ENCODE measurements around the gene NF2. TPM values are rescaled to one million over a fixed set of nuclear protein-coding genes. Genes with fewer than 3 reads are reported as not detected.

Gene NF2
- total RNA-seq, 1 experiment from 2014 or later: 113 TPM

- Histone ChIP-seq H3K9me2 (replicated peaks; ENCODE audit: low read length) (no peaks in the 10 kb centered on the region), H3F3A (ENCODE audit: low read length, unreplicated experiment) (no peaks in the 10 kb centered on the region), H3K4me2 (ENCODE audit: low read length) (no peak overlapping the region), H3K79me2 (ENCODE audit: low read length) (no peaks in the 10 kb centered on the region), H3K27me3 (ENCODE audit: low read length) (no peaks in the 10 kb centered on the region), H3K27ac (ENCODE audit: low read length) (no peak overlapping the region), H3K4me1 (ENCODE audit: insufficient read depth, low read length) (no peaks in the 10 kb centered on the region), H3K9me3 (ENCODE audit: low read length) (no peaks in the 10 kb centered on the region), H2AFZ (ENCODE audit: low read length) (no peak overlapping the region), H3K9ac (ENCODE audit: low read length) (no peak overlapping the region), H4K20me1 (ENCODE audit: low read length) (no peaks in the 10 kb centered on the region), H3K4me3 (ENCODE audit: low read length) (no peak overlapping the region), H3K36me3 (ENCODE audit: low read depth, low read length) (peaks cover 8% of the 10 kb centered on the region; the same call in 1 of the 2 replicates)
- TF ChIP-seq CTCF (conservative IDR thresholded peaks at IDR 0.05; ENCODE audit: low read depth, low read length): no peak
- TF ChIP-seq EZH2phosphoT487 (IDR thresholded peaks at IDR 0.05; ENCODE audit: borderline replicate concordance, low read length): no peak
- no peak for TF ChIP-seq EZH2 (IDR thresholded peaks at IDR 0.05; ENCODE audit: low read length, unreplicated experiment)
- DNase-seq (no peak), ATAC-seq (no peak)
- CTCF ChIA-PET: no interaction called here
- intact Hi-C loops (cut with micrococcal nuclease): no loop called here
- BruUV-seq (replicated peaks): no TSS peak
- POLR2A ChIA-PET (ENCODE audit: unreplicated experiment): interaction anchor here (0.6 kb wide), 1 partner anchor 312 kb away, joined by 3 read pairs; no protein-coding TSS in a partner anchor
These were observed 88.9 kb downstream of the NF2 start for GRCh38 chr22:29692327-29692640.

DNA sequence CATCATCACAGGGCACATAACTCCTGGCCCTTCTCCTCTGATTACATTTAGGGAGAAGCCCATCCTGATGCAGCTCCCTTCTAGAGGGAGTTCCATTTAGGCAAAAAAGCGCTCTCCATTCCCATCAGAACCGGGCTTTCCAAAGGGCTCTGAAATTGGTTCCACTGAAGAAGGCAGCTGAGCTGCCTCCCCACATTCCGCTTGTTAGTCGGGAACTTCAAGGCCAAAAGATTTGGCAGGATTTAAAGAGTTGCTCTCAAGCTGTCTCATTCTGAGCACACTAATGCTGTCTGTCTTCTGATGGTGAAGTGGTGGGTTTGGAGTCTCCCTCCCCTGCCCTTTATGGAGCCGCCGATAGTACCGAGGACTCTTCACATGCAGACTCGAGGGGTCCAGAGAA is 89.7 kb downstream of the NF2 start:
- no peak overlapping the region for H3K4me2 ChIP-seq (ENCODE audit: low read length)
- ChIA-PET POLR2A (ENCODE audit: unreplicated experiment) (interaction anchor here (0.7 kb wide), 1 partner anchor 744 kb away, joined by 3 read pairs; no protein-coding TSS in a partner anchor), CTCF (interaction anchor here (0.9 kb wide), 1 partner anchor 312 kb away, joined by 3 read pairs; no protein-coding TSS in a partner anchor)
- peaks cover 5% of the 10 kb centered on the region; the same call in 1 of the 2 replicates for H3K36me3 ChIP-seq (ENCODE audit: low read depth, low read length)
- H3F3A ChIP-seq (ENCODE audit: low read length, unreplicated experiment): no peaks in the 10 kb centered on the region
- H3K9ac ChIP-seq (ENCODE audit: low read length): no peak overlapping the region
- DNase-seq (no peak), ATAC-seq (no peak)
- H4K20me1 ChIP-seq (ENCODE audit: low read length): no peaks in the 10 kb centered on the region
- H3K9me2 ChIP-seq (replicated peaks; ENCODE audit: low read length): no peaks in the 10 kb centered on the region
- no peaks in the 10 kb centered on the region for H3K27me3 ChIP-seq (ENCODE audit: low read length)
- no peak overlapping the region for H2AFZ ChIP-seq (ENCODE audit: low read length)
- H3K4me3 ChIP-seq (ENCODE audit: low read length): no peak overlapping the region
- BruUV-seq (replicated peaks): no TSS peak
- no peaks in the 10 kb centered on the region for H3K79me2 ChIP-seq (ENCODE audit: low read length)
- no peak for TF ChIP-seq EZH2phosphoT487 (IDR thresholded peaks at IDR 0.05; ENCODE audit: borderline replicate concordance, low read length)
- no peak for TF ChIP-seq CTCF (conservative IDR thresholded peaks at IDR 0.05; ENCODE audit: low read depth, low read length)
- no peaks in the 10 kb centered on the region for H3K4me1 ChIP-seq (ENCODE audit: insufficient read depth, low read length)
- intact Hi-C loops (cut with micrococcal nuclease): no loop called here
- H3K9me3 ChIP-seq (ENCODE audit: low read length): no peaks in the 10 kb centered on the region
- no peak overlapping the region for H3K27ac ChIP-seq (ENCODE audit: low read length)

DNA sequence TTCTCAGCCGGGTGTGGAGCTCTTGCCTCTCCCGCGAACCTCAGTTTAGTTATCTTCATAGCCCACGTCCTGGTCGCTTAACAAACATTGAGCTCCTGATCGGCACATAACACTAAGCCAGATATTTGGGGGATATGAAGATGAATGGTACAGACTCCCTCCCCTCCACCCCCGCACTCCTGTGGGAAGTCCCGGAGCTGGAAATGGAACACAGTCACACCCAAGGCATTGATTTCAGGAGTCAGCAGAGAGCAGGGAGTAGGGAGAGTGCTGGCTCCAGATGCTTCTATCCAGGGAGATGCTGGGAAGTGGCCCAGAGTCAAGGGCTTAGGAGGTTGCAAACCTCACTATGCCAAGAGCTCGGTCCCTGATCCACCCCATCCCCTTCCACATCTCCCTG is 90.2 kb downstream of the NF2 start:
- Histone ChIP-seq H3K36me3 (ENCODE audit: low read depth, low read length) (peaks cover 5% of the 10 kb centered on the region; the same call in 1 of the 2 replicates), H3K9me3 (ENCODE audit: low read length) (no peaks in the 10 kb centered on the region), H3K27ac (ENCODE audit: low read length) (no peak overlapping the region), H3K9me2 (replicated peaks; ENCODE audit: low read length) (no peaks in the 10 kb centered on the region), H3K9ac (ENCODE audit: low read length) (no peak overlapping the region), H3K4me3 (ENCODE audit: low read length) (no peak overlapping the region), H3K4me1 (ENCODE audit: insufficient read depth, low read length) (no peaks in the 10 kb centered on the region), H4K20me1 (ENCODE audit: low read length) (no peaks in the 10 kb centered on the region), H2AFZ (ENCODE audit: low read length) (no peak overlapping the region), H3F3A (ENCODE audit: low read length, unreplicated experiment) (no peaks in the 10 kb centered on the region), H3K27me3 (ENCODE audit: low read length) (no peaks in the 10 kb centered on the region), H3K79me2 (ENCODE audit: low read length) (no peaks in the 10 kb centered on the region), H3K4me2 (ENCODE audit: low read length) (no peak overlapping the region)
- intact Hi-C loops (cut with micrococcal nuclease): no loop called here
- CTCF ChIA-PET: interaction anchor here (0.9 kb wide), 1 partner anchor 311 kb away, joined by 3 read pairs; no protein-coding TSS in a partner anchor
- TF ChIP-seq CTCF (conservative IDR thresholded peaks at IDR 0.05; ENCODE audit: low read depth, low read length) (no peak), EZH2 (IDR thresholded peaks at IDR 0.05; ENCODE audit: low read length, unreplicated experiment) (no peak), EZH2phosphoT487 (IDR thresholded peaks at IDR 0.05; ENCODE audit: borderline replicate concordance, low read length) (no peak)
- DNase-seq: no peak
- ATAC-seq: no peak
- BruUV-seq (replicated peaks): no TSS peak
- POLR2A ChIA-PET (ENCODE audit: unreplicated experiment): interaction anchor here (0.7 kb wide), 1 partner anchor 744 kb away, joined by 3 read pairs; no protein-coding TSS in a partner anchor
